DMS 273 treated with DMSO at 0.1 percent for 48 hours (cell line): ENCODE measurements around the gene POLL.

Experiments used
- DNase-seq: peaks from one replicate; lab custom pipeline; 2025; lab: John Stamatoyannopoulos, UW

The POLL gene

DNA sequence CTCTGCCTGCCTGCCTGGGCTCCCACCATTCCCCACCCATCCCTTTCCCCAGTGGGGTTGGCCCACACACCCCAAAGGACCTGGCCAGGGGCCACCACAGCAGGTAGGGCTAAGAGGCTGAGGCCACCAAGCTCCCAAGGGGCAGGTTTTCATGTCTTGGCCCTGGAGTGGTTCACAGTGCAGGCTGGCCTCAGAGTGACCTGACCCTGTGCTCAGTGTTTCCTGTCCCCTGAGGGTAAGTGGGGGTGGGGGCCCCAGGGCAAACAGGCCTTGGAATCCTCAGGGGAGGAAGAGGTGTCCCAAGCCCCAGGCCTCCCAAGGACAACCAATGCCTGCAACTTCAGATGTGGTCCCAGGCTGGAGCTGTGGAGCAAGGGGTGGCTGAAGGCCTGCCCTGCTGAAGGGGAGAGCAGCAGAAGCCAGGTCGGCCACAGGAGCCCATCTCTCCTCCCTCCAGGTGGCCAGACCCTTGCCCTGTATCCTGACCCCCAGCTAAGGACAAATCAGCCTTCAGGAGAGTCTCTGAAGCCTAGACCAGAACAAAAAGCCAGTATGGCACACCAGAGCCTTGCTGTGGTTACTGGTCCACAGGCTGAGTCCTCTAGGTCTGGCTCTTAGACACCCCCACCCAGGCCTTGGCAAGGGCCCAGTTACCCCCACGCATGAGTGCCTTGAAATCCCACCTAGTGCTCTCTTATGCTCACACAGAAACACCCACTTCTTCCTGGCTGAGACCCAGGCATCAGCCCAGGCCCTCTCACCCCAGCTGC lies 27.6 kb downstream of the POLL start:
- no peak for DNase-seq

DNA sequence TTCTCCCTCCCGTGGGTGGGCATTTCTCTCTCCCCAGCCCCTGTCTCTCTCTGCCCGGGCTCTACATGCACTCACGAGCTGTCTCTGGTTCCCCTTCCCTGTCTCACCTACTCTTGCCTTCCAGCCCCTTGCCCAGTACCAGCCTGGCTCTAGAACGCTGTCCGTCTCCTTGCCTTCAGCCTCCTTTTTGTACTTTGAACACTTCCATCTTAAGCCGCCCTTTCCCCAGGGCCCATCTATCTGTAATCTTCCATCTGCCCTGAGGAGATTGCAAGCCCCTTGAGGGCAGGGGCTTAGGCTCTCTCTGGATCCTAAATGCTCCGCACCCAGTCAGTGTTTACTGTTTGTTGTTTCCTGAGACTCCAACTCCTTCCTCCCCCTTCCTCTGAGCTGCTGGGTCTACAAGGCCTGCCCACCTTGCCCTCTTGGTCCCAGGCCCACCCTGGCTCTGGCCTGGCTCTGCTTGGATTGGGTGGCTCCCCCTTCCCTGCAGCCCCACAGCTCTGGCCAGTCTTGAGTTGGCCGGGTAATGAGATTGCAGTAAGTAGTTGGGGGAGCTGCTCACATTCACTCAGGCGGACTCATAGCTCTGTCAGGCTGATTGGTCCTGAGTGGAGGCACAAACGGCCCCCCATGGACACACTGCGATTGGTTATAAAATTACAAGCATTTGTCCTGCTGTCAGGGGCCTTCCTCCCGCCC lies 28.3 kb downstream of the POLL start:
- no peak for DNase-seq

DNA sequence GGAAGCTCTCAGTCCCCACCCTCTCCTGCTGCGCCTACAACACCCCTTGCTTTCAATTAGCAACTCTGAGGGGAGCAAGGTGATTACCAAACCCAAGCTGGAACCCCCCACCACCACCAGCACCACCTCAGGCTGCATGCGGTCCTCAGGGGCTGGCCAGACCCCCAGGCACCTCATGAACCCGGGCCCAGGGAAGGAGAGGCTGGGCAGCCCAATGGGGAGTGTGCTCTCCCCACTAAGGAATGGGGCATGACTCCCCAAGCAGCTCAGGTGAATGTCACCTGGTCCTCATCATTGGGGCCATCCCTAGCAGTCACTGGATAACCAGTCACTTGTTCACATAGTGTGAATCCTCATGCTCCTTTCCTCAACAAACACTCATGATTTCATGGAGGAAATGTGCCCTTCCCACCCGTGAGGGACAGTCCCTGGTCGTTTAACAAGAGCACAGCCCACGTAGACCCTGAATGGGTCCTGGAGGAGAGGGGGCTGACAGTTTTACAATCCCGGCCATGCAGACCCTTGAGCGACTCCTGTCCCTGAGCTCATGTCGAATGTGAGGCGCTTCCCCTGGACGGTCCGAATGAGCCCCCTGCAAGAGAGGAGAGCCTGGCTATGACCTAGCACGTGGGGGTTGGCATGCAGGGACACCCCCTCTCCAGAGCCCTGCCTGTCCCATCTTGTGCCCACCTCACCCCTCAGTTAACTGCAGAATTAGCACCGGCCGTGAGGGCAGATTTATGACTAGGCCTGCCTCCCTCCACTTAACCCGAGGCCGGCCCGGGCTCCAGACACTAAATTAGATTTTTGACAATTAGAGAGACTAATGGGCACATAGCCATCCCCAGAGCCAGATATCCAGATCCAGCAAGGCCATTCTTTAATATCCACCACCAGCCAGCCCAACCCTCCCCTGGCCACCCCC lies 29.1 kb downstream of the POLL start:
- no peak for DNase-seq

DNA sequence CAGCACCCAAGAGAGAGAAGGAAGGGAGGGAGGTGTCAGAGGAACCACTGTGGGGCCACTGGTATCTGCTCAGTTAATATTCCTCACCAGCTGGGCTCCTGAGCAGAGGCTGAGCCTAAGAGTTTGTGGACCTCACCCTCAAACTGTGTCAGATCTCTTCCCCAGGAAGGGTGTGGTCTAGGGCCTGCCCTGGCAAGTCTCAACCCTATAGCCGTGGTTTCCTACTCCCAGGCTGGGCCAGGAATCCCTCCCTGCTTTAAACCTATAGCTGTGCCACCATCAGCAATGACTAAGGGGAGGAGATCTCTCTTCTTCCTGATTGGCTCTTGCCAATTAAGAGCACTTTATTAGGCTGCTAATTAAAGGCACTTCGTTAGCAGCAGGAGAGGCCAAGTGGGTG lies 29.9 kb downstream of the POLL start:
- no peak for DNase-seq

DNA sequence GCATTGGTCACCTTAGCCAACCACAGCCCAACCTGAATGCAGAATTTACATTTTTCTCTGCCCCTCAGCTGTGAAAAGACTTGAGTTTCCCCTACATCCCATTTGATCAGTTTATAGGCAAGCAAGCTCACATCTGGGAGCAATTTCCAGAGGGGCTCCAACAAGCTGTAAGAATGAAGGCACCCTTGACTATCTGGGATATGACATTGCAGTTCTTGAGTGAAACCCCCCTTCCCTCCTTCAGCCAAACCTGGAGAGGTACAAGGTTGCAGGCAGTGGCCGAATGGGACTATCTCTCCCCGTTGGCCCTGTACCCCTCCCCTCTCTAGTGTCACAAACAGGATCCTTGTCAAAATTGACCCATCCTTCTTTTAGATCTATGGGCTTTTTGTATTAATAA lies 30.5 kb downstream of the POLL start:
- no peak for DNase-seq

DNA sequence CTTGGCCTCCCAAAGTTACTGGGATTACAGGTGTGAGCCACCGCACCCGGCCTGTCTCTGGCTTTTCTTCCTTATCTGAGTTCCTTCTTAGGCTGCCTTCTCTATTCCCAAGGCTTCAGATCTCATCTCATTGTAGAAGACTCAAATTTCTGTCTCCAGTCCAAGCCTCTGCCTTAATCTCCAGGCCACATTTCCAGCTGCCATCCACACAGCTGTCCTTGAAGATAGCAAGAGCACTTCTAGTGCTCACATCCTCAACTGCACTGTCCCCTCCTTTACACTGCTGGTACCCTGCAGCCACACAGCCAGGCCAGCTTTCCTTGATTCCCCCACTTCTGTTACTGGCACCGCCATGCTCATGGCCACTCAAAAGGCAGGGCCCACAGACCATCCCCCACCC lies 35.6 kb downstream of the POLL start:
- no peak for DNase-seq

DNA sequence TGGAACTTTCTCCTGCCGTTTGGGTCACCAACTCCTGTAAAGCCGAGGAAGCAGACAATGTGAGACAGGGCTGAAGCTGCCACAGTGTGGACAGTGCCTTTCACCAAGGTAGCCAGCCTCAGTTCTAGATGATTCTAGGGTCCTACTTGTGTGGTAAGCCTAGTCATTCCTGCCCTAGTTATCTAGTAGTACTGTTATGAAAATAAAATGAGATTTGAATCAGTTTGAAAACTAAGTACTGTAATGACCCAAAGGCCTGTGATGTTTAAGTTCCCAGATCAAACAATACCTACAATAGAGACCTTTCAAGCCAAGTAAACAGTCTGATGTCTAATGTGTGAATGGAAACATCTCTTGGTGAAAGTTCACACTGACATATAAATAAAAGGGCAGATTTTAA lies 37.1 kb downstream of the POLL start:
- no peak for DNase-seq

DNA sequence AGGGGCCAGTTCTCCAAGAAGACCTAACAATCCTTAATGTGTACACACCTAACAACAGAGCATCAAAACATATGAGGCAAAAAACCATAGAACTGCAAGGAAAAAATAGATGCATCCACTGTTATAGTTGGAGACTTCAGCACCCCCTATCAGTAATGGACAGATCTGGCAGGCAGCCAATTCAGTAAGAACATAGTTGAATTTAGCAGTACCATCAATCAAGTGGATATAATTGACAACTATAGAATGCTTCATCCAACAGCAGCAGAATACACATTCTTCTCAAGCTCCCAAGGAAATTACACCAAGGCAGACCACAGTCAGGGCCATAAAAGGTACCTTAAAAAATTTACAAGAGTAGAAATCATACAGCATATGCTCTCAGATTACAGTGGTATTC lies 42.2 kb downstream of the POLL start:
- DNase-seq: no peak

DNA sequence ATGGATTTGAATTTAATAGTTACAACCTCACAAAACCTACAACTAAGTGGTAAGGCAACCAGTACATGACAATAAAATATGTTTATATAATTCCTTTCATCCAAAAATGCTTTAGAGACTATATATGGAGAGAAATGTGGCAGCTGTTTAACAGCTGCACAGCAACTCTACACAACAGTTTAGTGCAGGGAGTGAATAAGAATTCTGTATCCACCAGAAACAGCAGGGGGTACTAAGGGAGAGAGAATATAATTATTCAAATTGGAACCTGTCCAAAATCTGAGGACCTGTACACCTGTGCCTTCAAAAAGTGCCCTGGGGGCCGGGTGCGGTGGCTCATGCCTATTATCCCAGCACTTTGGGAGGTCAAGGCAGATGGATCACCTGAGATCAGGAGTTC lies 49.6 kb downstream of the POLL start:
- DNase-seq: no peak

DNA sequence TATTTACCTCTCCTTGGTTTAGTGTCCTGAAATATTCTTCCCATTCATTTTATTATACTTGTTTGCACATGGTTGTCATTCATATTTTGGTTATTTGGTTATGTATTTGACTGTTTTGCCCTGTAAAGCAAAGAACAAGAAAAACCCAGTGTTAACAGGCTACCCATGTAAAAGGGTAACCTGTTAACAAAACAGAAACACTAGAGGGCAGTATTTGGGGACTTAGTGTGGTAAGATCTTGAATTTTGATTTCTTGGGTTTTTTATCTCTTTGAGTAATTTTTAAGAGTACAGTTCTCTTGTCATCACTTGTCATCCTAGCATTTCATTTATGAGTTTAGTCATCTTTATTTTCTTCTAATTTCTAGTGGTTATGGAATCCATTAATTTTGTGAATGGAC lies 51.3 kb downstream of the POLL start:
- no peak for DNase-seq

DNA sequence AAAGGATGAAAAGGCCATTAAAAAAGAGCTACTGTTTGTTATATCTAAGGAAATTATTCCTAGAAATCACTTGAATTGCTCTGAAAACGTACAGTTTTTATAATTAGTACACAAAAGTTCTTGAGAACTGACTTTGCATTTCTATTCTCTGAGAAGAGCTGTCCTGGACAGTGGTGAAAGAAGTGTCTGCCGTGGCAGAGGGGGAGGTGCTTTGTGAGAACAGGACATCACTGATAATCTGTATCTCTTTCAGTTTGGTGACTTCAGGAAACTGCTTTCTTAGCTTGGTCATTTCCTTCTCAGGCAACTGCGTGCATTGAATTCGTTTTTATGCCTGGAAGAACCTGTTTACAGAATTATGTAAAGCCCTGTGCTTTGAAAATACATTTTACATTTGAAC lies 52.1 kb downstream of the POLL start:
- DNase-seq: no peak

DNA sequence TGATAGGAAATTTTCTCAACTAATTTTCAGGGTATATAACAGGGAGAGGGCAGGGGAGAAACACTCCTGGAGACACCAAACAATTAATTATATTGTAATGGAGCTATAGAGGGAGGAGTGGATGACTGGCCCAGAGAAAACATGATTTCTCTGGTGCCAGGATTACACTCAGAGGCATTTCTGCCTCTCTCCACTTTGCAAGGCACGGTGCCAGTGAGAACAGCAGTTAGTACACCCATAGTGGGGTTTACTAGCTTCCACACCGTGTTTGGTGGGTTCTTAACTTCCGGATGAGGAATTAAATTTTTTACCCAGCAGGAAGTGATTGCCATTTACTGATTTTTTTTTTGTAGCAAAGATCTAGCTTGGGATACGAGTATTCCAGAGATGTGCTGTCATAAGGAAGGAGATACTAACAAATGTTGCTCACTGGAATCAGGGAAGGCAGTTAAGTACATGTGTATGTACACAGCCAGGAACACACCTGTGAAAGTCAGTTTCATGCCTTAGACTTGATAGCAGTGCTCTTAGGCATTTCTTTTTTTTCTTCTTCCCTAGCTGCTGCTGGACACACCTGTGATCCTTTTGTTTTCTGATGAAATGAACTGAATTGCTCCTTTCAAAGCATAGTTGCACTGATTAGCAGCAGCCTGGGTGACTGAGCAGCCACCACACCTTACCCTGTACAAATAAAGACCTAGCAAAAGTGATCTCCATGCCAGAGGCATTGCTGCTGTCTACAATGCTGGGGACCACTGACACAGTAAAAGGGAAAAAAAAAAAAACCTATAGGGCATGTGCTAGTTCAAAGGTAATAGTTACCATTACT lies 58.1 kb downstream of the POLL start:
- no peak for DNase-seq

DNA sequence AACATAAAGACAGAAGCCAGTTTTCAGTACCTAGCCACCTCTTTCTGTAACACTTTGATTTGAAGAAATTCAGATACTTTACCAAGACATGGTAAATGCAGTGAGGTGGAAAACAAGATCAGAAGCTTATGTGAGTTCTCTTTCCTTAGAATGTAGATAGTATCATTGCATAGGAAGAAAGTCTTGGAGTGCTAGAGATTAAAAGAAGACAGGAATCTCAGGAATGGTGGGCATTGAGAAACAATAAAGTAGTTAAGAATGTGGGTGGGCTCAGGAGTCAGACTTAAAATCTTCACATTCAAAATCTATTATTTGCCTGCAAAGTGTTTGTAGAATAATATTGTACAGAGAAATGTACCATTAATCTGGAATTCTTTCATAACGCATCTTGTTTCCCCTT lies 58.9 kb downstream of the POLL start:
- DNase-seq: no peak
